GM12878 (cell line): Measurements from ENCODE around the gene FBXW7. TPM values are rescaled to one million over a fixed set of nuclear protein-coding genes. Genes with fewer than 3 reads are reported as not detected.

Source experiments
- ATAC-seq: fragments of 200-7000 bp; cut with Tn5 transposase; 3 replicates; pipeline ENCODE4 v1.9.1; 2020; ENCODE audit warnings: mild to moderate bottlenecking, moderate library complexity
- BruUV-seq: library from RNA; stranded (reverse); fragments of 400-500 nt; replicated peaks from 2 replicates; lab custom pipeline; 2021; lab: Mats Ljungman, UMichigan
- CTCF ChIA-PET: fragments of 300-600 bp; sonication (Branson Sonifier 250); formaldehyde crosslinking; extraction: SDS; loops from one replicate; lab custom pipeline; 2021; ENCODE audit warnings: inconsistent platforms; lab: Yijun Ruan, JAX
- POLR2A ChIA-PET: fragments of 350-600 bp; formaldehyde crosslinking; extraction: SDS; loops from one replicate; lab custom pipeline; 2021; ENCODE audit warnings: inconsistent platforms; lab: Charles Lee
- RAD21 ChIA-PET: fragments of 300-600 bp; sonication (Branson Sonifier 250); formaldehyde crosslinking; loops from one replicate; lab custom pipeline; 2023; ENCODE audit warnings: antibody characterized with exemption; ENCODE audit not compliant: unreplicated experiment; lab: Charles Lee
- SMC1A ChIA-PET: fragments of 300-600 bp; sonication (Branson Sonifier 250); formaldehyde crosslinking; loops from one replicate; lab custom pipeline; 2023; ENCODE audit not compliant: unreplicated experiment, uncharacterized antibody; lab: Charles Lee
- DNase-seq: peaks from one replicate; pipeline ENCODE4 v3.0.0-alpha.2; 2011; ENCODE audit warnings: low read depth, low spot score
- FAIRE-seq: peaks from 3 replicates; lab custom pipeline; 2011; peaks lifted over from hg19 to GRCh38; lab: Jason Lieb, UNC
- H2AFZ ChIP-seq: 2 replicates; pipeline ENCODE4 v1.6.0; 2011; ENCODE audit warnings: low read depth, low read length, control low read depth; ENCODE audit not compliant: control insufficient read depth
- H3K27ac ChIP-seq: 2 replicates; pipeline ENCODE4 v1.5.1; 2011; ENCODE audit warnings: control low read depth; ENCODE audit not compliant: control insufficient read depth, insufficient read depth
- H3K27me3 ChIP-seq, 2 experiments: replicated peaks in 1 of 2; 2 replicates each; pipeline versions ENCODE4 v1.6.0 to v1.6.1; 2011; ENCODE audit warnings: low read length in 1 of 2; ENCODE audit not compliant: control insufficient read depth in 2 of 2, insufficient read depth in 2 of 2
- H3K36me3 ChIP-seq, 2 experiments: 2 replicates each; pipeline ENCODE4 v1.5.1; 2011; ENCODE audit warnings: low read length in 1 of 2; ENCODE audit not compliant: control insufficient read depth in 2 of 2, insufficient read depth in 2 of 2
- H3K4me1 ChIP-seq: 2 replicates; pipeline ENCODE4 v1.6.1; 2011; ENCODE audit warnings: mild to moderate bottlenecking, low read length, moderate library complexity, mixed read lengths; ENCODE audit not compliant: control insufficient read depth, insufficient read depth
- H3K4me2 ChIP-seq: 2 replicates; pipeline ENCODE4 v1.6.0; 2011; ENCODE audit warnings: control low read depth; ENCODE audit not compliant: control insufficient read depth, insufficient read depth
- H3K4me3 ChIP-seq: fragments of 200-600 bp; sonication (generic); 2 replicates; pipeline ENCODE4 v1.5.1; 2016
- H3K79me2 ChIP-seq: 2 replicates; pipeline ENCODE4 v1.6.0; 2011; ENCODE audit warnings: low read length; ENCODE audit not compliant: control insufficient read depth, insufficient read depth
- H3K9ac ChIP-seq: 2 replicates; pipeline ENCODE4 v1.8.0; 2011; ENCODE audit warnings: low read length, control low read depth, mixed read lengths; ENCODE audit not compliant: control insufficient read depth, insufficient read depth
- H3K9me3 ChIP-seq: replicated peaks from 3 replicates; pipeline ENCODE4 v1.5.1; 2011; ENCODE audit warnings: mild to moderate bottlenecking, low read length; ENCODE audit not compliant: control insufficient read depth, insufficient read depth
- H4K20me1 ChIP-seq: 2 replicates; pipeline ENCODE4 v1.6.0; 2011; ENCODE audit not compliant: control insufficient read depth, insufficient read depth
- EGR1 ChIP-seq, 2 experiments: IDR thresholded peaks; 1 replicate in 1 of 2; 2 replicates in 1 of 2; pipeline ENCODE4 v1.6.1; 2011 to 2012; ENCODE audit warnings: low read depth in 2 of 2, low read length in 2 of 2, borderline replicate concordance in 1 of 2, mild to moderate bottlenecking in 1 of 2, moderate library complexity in 1 of 2
- GABPA ChIP-seq: IDR thresholded peaks from 2 replicates; pipeline ENCODE4 v1.6.1; 2014; ENCODE audit warnings: antibody characterized with exemption, low read depth, mild to moderate bottlenecking, inconsistent platforms
- MEF2A ChIP-seq: IDR thresholded peaks from 2 replicates; pipeline ENCODE4 v1.6.1; 2011; ENCODE audit warnings: low read depth, mild to moderate bottlenecking, low read length, moderate library complexity; ENCODE audit not compliant: insufficient read depth
- NFYA ChIP-seq: IDR thresholded peaks from 2 replicates; pipeline ENCODE4 v1.6.1; 2011; ENCODE audit warnings: low read depth, mild to moderate bottlenecking, low read length, improper control_type of control experiment, borderline replicate concordance
- NR2C1 ChIP-seq: fragments of 450-650 bp; IDR thresholded peaks from 2 replicates; pipeline ENCODE4 v1.6.1; 2017; ENCODE audit warnings: antibody characterized with exemption, mild to moderate bottlenecking, moderate library complexity
- POU2F2 ChIP-seq: IDR thresholded peaks from 3 replicates; pipeline ENCODE4 v1.6.1; 2011; ENCODE audit warnings: low read depth, mild to moderate bottlenecking, low read length, borderline replicate concordance
- SPI1 ChIP-seq: IDR thresholded peaks from 2 replicates; pipeline ENCODE4 v1.6.1; 2011; ENCODE audit warnings: low read depth, mild to moderate bottlenecking, low read length, moderate library complexity, borderline replicate concordance; ENCODE audit not compliant: insufficient read depth
- SUZ12 ChIP-seq: fragments of 200-600 bp; sonication (generic); IDR thresholded peaks from one replicate; pipeline ENCODE4 v1.6.1; 2018; ENCODE audit warnings: antibody characterized with exemption, mild to moderate bottlenecking; ENCODE audit not compliant: unreplicated experiment
- whole genome bisulfite sequencing: methylation state at CpG from one replicate; pipeline ENCODE4 v1.1.6; 2016; ENCODE audit warnings: low lambda C conversion rate; ENCODE audit not compliant: insufficient replicate concordance, insufficient coverage; ENCODE audit errors: missing lambda C conversion rate; 5-methylcytosine and 5-hydroxymethylcytosine counted together
- in situ Hi-C: fragments of 300-500 bp; cut with MboI; formaldehyde crosslinking; loops from 9 replicates; pipeline ENCODE4 v1.14.3; 2018; ENCODE audit warnings: mixed read lengths
- intact Hi-C: fragments of 100-400 bp; cut with micrococcal nuclease; formaldehyde crosslinking; loops from one replicate; pipeline ENCODE4 v1.14.2; 2022; ENCODE audit not compliant: unreplicated experiment
- polyA plus RNA-seq, 11 experiments: library from polyadenylated mRNA; depleted of rRNA in 4 of 11; unstranded in 6 of 11; stranded (reverse) in 5 of 11; fragments of >200 nt; fragmentation: Nextera tagmentation in 4 of 11; fragmentation: Illumina TruSeq in 1 of 11; extraction: Ambion mirVana in 4 of 11; extraction: Trizol in 1 of 11; gene quantifications; 1 replicate in 1 of 11; 2 replicates in 10 of 11; pipeline versions ENCODE4 v1.2.1 to v1.2.3, GENCODE V29; 2011 to 2016; ENCODE audit warnings: inconsistent platforms in 2 of 11, missing spikeins in 2 of 11, low read depth in 1 of 11
- total RNA-seq, 4 experiments: library from RNA; depleted of rRNA in 3 of 4; stranded (reverse); fragments of >200 nt in 3 of 4; fragmentation: Illumina TruSeq in 1 of 4; extraction: Trizol in 1 of 4; gene quantifications; 2 replicates each; pipeline versions ENCODE4 v1.2.1 to v1.2.3, GENCODE V29; 2013 to 2021
- TF ChIP-seq, protein P1 (sequence below): fragments of 450-650 bp; IDR thresholded peaks from 2 replicates; pipeline ENCODE4 v1.6.1; 2016; ENCODE audit warnings: mild to moderate bottlenecking

FBXW7 gene
- total and polyA plus RNA-seq, 10 of the 15 experiments (the other 5 are each of a cell fraction or from before 2014, with no cell fraction given): 35.8 to 118 (median 47.2) TPM

GRCh38 chr4:152558396-152558795 is 22.5 kb upstream of the FBXW7 start:
- CTCF ChIA-PET: interaction anchor here (0.8 to 1.3 kb wide), 2 partner anchors 57 to 80 kb away, joined by 3 to 4 read pairs; no protein-coding TSS in a partner anchor
- intact Hi-C loops: no loop called here
- ATAC-seq (no peak), FAIRE-seq (no peak), DNase-seq (no peak)
- in situ Hi-C loops: no loop called here
- WGBS: 96% methylated on average over 1 of the region's 1 CpG
- H3K4me3 ChIP-seq: no peak overlapping the region
- no peaks in the 10 kb centered on the region for H3K36me3 ChIP-seq
- H3K27me3 ChIP-seq: no peaks in the 10 kb centered on the region
- no peak overlapping the region for H3K4me2 ChIP-seq
- RAD21 ChIA-PET: interaction anchor here (1.8 kb wide), 1 partner anchor 81 kb away, joined by 10 read pairs; no protein-coding TSS in a partner anchor
- POLR2A ChIA-PET: interaction anchor here (0.5 to 1.2 kb wide), 2 partner anchors 22 to 27 kb away, joined by 3 to 8 read pairs; partner anchors contain the start of gene FBXW7
- H3K27ac ChIP-seq: peak overlapping the region; percentile 4; the same call in 1 of the 2 replicates
- peaks cover under 1% of the 10 kb centered on the region; the same call in 1 of the 2 replicates for H3K79me2 ChIP-seq
- H4K20me1 ChIP-seq: no peaks in the 10 kb centered on the region
- peak overlapping the region; percentile 11; the same call in 1 of the 2 replicates for H2AFZ ChIP-seq
- no TSS peak for BruUV-seq
- TF ChIP-seq NR2C1: no peak
- no peak for TF ChIP-seq EGR1 (IDR thresholded peaks at IDR 0.05; ENCODE audit: borderline replicate concordance in 1 of 2, low read depth in 2 of 2, low read length in 2 of 2)
- TF ChIP-seq SUZ12: no peak
- no peak for TF ChIP-seq MEF2A
- no peak for TF ChIP-seq NFYA
- no peak for TF ChIP-seq SPI1
- no peak for TF ChIP-seq POU2F2
- TF ChIP-seq, protein P1, sequence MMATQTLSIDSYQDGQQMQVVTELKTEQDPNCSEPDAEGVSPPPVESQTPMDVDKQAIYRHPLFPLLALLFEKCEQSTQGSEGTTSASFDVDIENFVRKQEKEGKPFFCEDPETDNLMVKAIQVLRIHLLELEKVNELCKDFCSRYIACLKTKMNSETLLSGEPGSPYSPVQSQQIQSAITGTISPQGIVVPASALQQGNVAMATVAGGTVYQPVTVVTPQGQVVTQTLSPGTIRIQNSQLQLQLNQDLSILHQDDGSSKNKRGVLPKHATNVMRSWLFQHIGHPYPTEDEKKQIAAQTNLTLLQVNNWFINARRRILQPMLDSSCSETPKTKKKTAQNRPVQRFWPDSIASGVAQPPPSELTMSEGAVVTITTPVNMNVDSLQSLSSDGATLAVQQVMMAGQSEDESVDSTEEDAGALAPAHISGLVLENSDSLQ: no peak
- TF ChIP-seq GABPA: no peak
- no peaks in the 10 kb centered on the region for H3K9me3 ChIP-seq
- SMC1A ChIA-PET: interaction anchor here (0.8 to 2.1 kb wide), 12 partner anchors 13 to 120 kb away, joined by 3 to 13 read pairs (median 3); partner anchors contain the start of gene FBXW7
- H3K9ac ChIP-seq: no peak overlapping the region
- H3K4me1 ChIP-seq: peaks cover 82% of the 10 kb centered on the region
